GM19372 (cell line): ENCODE data around the gene VASP.

Experiments
- ATAC-seq: cut with Tn5 transposase; IDR thresholded peaks from one replicate; pipeline ENCODE4 v1.9.1; 2021; ENCODE audit warnings: mild to moderate bottlenecking, low read depth, moderate library complexity; ENCODE audit not compliant: unreplicated experiment

Gene VASP

GRCh38 chr19:45473682-45474605 is 33.3 kb upstream of the VASP start:
- ATAC-seq = no peak

GRCh38 chr19:45474606-45475521 is 32.4 kb upstream of the VASP start:
- no peak for ATAC-seq

DNA sequence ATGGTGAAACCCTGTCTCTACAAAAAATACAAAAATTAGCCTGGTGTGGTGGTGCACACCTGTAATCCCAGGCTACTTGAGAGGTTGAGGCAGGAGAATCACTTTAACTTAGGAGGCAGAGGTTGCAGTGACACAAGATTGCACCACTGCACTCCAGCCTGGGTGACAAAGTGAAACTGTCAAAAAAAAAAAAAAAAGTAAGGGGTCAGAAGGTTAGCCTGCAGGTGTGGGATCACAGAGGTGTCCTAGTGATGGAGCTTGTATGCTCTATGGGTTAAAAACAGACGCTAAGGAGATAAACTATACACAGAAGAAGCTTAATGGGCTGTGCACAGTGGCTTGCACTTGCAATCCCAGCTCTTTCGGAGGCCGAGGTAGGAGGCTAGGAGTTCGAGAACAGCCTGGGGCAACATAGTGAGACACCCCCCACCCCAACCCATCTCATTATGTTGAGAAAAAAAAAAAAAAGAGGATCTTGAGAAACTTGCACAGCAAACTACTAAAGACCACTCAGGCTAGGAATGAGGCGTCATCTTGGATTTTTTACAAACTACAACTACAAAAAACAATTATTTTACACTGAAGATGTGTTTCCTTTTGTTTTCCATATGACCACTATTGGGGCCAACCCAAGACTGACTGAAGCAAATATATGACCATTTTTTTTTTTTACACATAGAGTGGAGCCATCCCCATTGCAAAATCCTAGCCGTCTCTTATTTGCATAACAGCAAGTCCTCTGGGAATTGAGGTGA is 31.6 kb upstream of the VASP start:
- ATAC-seq = no peak

DNA sequence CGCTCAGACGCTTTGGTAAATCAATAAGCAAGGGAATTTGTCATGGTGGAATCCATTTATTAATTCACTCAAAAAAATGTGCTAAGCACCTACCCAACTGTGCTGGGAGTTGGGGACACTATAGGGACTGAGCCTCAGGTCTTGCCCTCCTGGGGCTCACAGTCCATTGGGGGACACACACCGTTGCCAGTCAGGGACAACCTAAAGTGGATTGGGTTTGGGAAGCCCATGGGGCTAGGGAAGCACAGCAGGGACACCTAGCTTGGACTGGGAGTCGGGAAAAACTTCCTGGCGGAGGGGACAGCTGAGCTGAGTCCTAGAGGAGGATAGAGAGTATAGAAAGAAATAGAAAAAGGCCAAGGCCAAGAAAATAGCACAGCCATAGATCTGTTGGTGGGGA is 31.0 kb upstream of the VASP start:
- ATAC-seq = no peak

DNA sequence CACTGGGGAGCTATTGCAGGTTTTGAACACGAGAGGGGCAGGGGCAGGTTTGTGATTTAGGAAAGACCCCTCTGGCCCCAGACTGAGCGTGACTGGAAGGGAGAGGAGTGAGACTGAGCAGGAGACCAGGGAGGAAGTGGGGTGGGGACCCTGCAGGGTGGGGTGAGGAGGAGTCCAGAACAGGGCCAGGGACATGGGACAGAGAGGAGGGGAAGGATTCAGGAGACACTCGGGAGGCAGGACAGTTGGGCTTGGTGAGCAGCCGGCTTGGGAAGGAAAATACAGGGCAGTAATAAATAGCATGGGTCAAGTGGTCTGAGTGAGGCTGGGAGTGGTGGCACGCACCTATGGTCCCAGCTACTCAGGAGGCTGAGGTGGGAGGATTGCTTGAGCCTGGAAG is 30.1 kb upstream of the VASP start:
- no peak for ATAC-seq

DNA sequence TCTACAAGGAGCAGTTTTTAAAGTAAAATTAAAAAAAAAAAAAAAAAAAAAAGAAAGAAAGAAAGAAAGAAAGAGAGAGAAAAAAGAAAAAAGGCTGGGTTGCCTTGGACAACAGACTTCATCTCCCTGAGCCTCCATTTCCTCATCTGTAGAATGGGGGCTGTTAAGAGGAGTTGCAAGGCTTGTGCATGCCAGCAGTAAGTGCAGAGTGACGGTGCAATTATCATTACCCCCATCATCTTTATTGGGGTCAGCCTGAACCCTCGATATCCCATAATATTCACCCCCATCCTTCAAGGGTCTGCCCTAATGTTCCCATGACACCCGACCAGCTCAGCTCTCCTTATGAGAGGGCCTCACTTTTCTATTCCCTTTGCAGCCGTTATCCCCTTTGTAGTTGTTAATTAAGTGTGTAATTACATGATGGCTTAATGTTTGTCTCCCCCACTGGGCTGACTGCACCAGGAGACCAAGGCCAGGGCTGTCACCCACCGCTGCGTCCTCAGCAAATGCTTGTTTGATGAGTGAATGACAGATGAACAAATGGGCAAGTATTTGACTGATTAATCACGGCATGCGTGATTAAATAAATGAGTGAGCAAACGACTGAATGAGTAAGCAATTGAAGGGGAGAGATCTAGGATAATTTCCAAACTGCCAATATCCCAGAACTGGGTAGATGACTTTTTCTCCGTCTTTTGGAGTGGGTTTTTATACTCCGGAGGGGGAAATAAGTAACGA is 29.4 kb upstream of the VASP start:
- no peak for ATAC-seq

GRCh38 chr19:45478454-45479238 is 28.6 kb upstream of the VASP start:
- ATAC-seq = peak; percentile 72

- no peak for ATAC-seq
These were observed 24.2 kb upstream of the VASP start for GRCh38 chr19:45483033-45483432.

DNA sequence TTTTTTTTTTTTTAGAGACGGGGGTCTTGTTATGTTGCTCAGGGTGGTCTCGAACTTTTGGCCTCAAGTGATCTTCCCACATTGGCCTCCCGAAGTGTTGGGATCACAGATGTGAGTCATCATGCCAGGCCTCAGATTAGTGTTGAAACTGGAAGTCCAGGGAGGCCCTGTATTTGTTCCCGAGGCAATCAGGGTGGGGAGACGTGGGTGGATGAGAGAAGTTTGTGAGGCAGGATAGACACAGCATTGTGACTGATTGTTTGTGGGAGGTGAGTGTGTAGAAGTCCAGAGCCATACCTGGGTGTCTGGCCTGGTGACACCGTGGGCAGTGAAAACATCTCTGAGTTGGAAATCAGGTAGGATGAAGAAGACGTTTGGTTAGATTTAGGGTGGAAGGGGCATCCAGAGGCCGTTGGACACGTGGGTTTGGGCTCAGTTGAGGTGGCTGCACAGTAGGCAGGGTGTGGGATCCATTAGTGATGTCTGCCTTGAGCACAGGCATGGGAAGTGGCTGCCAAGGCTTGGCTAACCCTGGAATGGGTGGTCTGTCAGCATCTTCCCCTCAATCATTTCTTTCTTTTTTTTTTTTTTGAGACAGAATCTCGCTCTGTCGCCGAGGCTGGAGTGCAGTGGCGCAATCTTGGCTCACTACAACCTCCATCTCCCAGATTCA is 22.9 kb upstream of the VASP start:
- no peak for ATAC-seq

- ATAC-seq = peak; percentile 88
These were observed 21.8 kb upstream of the VASP start for GRCh38 chr19:45485305-45486077.

DNA sequence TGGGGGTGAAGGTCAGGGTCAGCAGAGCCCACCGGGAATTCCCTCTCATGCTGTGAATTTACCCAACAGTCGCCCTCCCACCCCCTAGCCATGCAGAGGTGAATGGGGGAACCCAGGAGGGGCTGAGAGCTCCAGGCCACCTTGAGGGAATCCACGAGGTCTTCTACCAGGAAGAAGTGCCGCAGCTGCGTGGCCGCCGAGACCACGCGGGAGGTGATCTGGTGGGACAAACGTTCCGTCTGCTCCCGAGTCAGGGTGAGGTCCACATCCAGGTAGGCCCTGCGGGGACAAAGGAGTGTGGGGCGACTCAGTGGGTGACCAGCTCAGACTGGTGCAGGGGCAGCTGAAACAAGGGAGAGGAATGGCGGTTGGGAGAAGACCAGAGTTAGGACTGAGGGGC is 18.6 kb upstream of the VASP start:
- no peak for ATAC-seq

DNA sequence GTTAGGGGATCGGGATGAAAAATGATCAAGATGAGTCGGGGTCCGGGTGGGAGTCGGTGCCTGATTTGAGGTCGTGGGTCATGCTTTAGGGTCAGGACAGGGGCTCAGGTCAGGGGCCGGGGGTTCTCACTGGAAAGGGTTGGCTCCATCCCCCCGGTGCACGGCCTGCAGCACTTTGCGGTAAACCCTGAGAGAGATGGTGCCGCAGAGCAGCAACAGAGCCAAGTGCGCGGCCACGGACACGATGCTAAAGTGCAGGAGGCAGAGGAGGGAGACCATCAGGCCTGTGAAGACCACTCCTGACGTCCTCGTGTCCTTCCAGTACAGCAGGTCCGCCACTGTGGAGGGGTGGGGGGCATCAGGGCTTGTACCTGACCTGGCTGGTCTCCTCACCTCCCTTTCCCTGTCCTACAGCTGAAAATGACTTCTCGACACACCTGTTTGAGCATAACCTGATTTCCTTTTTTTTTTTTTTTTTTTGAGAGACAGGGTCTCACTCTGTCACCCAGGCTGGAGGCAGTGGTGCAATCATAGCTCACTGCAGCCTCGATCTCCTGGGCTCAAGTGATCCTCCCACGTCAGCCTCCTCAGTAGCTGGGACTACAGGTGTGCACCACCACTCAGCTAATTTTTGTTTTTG is 17.9 kb upstream of the VASP start:
- no peak for ATAC-seq

DNA sequence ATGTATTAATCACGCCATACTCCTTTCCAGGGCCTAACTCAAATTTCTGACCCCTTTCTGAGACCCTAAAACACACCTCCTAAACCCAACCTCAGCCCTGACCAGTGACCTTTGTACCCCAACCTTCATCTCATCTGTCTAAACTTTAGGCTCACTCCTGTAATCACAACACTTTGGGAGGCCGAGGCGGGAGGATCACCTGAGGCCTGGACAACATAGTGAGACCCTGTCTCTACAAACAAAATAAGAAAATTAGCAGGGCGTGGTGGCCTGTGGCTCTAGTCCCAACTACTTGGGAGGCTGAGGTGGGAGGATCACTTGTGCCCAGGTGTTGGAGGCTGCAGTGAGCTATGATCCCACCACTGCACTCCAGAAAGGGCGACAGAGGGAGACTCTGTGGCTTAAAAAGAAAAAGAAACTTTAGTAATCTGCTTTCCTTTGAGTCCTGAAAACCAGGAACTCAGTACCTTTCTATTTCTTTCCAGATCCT is 15.1 kb upstream of the VASP start:
- no peak for ATAC-seq

- ATAC-seq = no peak
These were observed 14.4 kb upstream of the VASP start for GRCh38 chr19:45492627-45493470.

DNA sequence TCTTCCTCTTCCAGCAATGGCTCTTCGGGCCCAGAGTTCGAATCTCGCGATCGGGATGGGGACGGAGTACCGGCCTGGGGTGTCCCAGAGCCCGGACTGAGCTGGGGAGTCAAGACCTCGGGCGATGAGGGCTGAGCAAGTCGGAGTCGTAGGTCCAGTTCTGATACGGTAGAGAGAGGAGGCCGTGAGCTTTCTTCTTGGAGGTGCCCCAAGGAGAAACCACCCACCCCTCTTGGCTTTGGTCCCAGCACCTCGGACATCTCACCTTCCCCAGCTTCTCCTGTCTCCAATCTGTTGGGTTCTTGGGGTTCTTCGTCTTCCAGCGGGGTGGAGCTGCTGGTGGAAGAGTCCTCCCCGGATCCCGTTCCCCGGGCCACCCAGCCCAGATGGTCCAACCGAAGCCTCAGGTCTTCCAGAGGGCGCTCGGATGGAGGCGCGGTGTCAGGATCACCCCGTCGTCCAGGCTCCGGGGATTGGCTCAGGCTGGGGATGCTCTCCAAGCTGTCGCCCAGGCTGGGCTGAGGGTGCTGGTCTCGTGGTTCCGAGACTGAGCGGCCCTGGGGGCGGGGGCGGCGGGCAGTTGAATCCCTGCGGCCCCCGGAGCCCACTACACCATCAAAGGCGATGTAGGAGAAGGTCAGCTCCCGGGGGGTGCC is 12.9 kb upstream of the VASP start:
- no peak for ATAC-seq

DNA sequence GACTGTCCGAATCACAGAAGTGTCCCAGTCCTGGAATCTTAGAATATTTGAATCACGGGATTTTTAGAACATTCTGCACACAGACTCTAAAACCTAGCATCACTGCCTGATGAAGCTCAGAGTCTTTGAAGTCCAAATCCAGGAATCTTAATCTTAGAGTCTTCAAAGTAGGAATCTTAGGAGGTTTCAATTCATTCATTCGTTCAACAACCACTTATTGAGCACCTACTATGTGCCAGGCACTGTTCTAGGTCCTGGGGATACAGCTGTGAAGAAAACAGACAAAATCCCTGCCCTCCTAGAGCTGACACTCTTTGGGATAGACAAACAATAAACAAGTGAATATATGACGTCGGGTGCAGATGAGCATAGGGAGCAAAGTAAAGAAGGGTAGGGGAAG is 12.1 kb upstream of the VASP start:
- no peak for ATAC-seq
